SHP77 (cell line): ENCODE measurements around the gene SLC22A5.
A peak's percentile ranks its signal among the peaks of the same experiment; 100 is the strongest.
"Not testable (repeated sequence)": the region's sequence is repeated elsewhere in the genome, so short reads cannot be mapped to it uniquely, and the experiment has no call there.

Experiments
- DNase-seq, 2 experiments: peaks; one replicate each; lab custom pipeline; 2025; lab: John Stamatoyannopoulos, UW

Gene SLC22A5

DNA sequence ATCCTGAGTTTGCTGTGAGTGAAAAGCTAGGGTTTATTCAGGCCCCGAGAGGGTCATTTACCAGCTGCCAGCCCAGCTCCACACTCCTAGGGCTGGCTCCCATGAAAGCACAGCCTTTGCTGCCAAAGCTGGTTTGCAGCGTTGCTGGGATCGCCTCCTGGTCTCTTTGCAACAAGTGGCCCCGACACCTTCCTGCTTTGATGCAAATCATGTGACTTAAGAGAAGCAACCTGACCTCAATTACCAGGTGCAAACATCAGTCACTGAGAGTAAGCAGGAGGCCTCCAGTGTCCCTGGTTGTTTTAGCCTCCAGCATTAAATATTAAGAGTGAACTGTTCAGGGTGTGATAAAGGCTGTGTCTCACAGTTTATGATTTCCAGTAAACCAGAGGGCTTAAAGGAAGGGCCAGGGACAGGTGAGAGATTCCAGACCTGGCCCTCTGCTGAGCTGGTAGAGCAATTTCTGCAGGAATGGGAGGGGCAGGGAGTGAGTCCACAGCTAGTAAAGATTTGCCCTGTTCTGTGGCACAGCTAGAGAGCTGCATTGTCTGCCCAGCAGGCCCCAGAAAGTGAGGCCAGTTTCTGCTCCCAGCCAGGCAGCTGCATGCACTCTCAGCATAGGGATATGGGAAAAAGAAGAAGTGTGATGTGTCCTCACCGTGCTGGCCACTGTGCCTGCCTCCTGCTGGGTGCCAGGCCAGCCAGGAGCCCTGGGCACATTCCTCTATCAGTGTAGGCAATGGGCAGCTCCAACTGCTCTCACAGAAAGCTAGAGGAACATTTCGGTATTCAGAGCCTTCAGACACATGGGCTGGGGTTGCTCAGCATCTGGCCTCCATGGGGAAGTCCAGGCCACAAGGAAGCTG is 58.0 kb downstream of the SLC22A5 start:
- peak; percentile 14 to 73 for DNase-seq

GRCh38 chr5:132428147-132428482 is 58.6 kb downstream of the SLC22A5 start:
- DNase-seq, result no peak

DNA sequence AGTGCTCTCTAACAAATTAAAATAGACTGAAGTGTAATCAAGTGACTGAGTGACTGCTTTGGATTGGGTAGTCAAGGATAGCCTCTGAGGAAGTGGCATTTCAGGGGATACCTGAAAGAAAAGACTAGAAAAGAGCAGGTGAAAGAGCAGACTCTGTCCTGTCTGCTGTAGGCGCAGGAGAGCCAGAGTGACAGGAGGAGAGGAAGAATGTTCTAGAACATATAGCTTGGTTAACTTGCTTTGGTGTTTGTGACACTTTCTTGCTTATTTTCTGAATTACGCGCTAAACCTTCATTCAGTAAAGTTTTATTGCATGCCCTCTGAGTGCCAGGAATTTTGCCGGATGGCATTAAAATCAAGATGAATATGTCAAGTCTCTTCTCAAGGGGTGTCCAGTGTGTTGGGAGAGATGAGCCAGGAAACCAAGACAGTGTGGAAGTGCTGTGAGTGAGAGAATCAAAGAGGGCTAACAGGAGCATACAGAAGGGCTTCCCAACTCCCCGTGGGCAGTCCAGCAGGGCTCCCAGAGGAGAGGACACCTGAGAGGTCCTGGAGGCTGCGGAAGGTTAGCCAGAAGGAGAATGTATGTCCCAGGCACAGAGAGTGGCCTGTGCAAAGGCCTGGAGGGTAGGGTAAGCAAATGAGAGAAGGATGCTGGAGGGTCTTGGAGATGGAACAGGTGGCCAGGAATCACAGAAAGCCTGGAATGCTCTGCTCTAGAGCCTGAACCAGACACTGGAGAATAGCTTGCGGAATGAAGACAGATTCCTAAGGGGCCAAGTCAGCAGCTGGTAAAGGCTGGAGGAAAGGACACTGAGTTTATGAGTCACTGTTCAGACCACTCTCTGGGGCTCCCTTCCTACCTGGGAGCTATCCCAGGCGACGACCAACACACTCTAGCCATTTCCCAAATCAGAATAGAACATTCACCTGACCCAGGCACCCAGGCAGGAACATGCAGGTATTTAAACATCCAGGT is 59.3 kb downstream of the SLC22A5 start:
- DNase-seq, result no peak

DNA sequence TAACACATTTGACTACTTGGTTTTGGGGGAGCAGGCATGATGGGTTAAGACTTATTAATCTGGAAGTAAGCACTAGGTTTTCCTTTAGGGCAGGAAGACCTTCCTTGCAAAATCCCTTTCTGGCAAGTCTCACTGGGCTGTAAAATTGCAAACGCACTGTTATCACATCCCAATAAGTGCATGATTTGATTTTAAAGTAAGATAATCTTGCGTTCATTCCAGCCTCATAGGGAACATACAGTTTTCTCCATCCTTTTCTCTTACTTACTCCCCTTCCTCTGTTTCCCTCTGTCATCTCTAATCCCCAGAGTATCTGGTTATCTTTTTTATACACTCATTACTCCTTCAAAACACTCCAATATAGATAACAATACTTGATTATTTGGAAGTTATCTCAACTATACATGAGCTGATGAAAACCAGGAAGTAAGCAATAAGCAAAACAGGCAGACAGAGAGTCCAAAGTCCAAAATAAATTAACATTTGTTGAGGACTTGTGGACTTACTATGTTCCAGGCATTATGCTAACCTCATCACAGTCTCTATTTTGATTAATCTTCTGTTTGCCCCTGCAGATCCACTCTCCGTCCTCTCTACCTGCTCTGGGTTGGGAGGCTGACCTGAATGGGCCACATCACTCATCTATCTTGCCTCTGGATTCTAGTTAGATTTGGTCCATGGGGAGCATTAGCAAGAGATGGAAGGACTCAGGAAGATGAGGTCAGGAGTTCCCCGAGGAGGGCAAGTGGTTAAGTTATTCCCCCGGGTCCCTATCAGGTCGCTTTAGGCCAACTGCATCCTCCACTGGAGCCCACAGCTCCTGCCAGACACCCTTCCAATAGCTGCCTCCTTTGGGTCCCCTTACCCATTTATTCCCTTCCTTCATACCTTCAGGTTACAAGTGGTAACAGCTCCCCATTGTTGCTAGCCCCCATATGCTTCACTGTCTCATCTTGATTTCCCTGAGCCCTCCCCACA is 60.2 kb downstream of the SLC22A5 start:
- DNase-seq, result no peak

DNA sequence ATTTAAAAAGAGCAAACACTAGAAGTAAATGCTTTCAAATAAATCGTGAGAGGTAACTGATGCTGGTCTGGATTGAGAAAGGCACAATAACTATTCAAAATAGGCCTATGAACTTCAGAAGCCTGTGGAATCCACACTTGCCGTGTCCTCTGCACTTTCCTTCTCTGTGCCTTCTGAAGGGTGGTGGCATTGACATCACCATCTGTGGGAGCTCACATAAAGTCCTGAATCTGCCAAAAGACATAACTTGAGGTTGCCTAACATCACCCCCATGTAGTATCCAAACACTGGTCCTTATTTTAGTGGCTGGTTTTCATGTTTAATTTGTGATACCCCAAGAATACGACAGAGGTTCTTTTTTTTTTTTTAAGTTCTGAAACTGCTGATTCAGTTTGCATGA is 61.2 kb downstream of the SLC22A5 start:
- no peak for DNase-seq

DNA sequence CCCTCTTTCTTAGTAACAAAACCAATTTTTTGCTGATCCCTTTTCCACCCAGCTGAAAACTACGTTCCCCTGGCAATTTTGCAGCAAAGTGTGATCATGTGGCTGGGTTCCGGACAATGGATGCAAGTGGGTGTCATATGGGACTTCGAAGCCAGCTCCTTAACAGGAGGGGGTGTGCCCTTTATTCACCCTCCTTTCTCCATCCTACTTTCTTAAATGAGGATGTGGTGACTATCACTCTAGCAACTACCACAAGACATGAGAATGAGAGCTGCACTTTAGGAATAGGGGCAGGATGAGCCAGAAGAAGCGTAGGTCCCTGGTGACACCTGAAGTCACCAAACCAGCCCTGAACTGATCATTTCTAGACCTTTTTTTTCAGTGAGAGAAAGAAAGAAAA is 62.1 kb downstream of the SLC22A5 start:
- no peak for DNase-seq

GRCh38 chr5:132433141-132433540 is 63.6 kb downstream of the SLC22A5 start:
- no peak for DNase-seq

DNA sequence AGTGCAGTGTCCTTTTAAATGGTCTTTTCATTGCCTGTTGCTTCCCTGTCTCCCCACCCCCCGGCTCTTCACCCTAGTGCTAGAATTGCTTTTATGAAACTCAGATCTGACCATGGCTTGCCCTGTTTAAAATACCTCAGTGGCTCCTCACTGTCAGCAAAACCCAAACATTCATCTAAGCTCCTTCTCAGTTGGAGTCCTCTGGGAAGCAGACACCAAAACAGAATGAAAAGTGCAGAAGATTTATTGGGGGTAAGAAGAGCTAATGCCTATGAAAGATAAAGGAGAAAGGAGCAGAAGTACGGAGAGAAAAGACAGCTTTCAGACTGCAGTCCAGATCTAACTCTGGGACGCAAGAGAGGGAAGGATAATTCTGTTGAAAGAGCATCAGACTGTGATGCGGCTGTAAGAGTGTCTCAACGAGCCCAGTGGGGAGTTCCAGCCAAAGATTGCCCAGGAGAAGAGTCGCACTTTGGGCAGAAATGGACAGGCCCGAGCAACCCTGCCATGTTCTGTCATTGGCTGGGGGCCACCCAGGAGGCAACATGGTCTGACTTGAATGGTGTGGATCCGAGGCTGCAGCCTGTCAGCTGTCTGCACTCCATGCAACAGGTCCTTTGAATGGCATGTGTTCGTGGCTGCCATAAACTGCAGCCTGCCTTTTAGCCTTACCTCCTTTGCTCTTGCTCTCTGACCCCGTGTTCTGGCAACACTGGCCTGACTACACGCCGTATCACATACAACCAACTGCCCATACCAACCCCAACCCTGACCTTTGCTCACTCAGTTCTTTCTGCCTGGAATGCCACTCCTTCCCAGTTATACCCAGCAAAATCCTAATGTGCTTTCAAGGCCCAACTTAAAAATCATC is 65.1 kb downstream of the SLC22A5 start:
- no peak for DNase-seq

DNA sequence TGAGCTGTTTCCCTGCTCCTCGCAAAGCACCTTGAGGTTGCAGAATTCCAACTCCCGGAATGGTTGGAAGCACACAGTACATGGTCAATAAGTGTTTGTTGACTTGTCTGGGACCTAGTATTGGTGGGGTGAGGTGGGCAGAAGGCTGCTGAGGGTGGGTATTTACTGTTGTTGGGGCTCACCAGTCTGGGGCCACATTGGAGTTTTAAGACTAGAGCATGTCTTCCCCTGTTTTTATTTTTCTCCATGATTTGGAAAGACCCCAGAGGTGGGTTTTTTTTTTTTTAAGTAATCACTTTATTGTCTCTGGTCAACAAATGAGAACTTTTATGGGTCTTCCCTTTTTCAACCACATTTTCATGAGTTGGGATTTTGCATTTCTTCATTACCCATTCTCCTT is 65.9 kb downstream of the SLC22A5 start:
- no peak for DNase-seq

DNA sequence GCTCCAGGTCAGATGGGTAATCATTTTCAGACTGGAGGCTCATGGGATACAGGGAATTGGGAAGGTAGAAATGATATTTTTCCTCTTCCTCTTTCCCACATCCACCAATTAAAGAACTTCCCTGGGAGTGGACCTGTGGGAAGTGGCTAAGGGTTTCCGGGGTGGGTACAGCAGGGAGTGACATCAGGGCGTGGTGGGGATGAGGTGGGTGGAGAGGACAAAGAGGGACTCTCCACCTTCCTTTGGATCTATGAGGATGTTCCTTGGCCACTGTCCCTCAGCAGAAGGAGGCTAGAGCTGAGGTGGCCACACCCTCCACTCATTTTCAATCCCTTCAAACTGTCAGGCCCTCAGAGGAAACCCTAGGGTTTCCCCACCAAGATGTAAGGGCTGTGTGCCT is 66.4 kb downstream of the SLC22A5 start:
- DNase-seq, result no peak

DNA sequence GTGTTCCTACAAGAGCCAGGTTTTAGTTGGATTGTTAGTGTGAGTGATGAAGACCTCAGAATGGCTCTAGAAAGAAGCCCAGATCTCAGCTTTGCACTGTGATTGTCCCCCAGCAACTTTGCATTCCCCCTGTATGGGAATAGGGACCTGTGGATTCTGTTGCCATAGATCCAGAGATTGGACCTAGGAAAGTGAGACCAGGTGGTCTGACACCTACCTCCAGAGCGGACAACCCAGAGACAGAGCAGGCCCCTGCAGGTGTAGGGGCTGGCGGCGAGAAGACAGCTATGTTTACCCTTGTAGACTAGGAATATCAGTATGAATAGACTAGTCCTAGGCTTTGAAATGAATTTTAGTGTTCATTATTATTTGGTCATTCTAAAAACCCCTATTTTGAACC is 67.4 kb downstream of the SLC22A5 start:
- DNase-seq, result no peak

- DNase-seq, result no peak
Measured at GRCh38 chr5:132437604-132438266, 68.2 kb downstream of the SLC22A5 start.

GRCh38 chr5:132438267-132438645 is 68.7 kb downstream of the SLC22A5 start:
- DNase-seq, result not testable (repeated sequence)

DNA sequence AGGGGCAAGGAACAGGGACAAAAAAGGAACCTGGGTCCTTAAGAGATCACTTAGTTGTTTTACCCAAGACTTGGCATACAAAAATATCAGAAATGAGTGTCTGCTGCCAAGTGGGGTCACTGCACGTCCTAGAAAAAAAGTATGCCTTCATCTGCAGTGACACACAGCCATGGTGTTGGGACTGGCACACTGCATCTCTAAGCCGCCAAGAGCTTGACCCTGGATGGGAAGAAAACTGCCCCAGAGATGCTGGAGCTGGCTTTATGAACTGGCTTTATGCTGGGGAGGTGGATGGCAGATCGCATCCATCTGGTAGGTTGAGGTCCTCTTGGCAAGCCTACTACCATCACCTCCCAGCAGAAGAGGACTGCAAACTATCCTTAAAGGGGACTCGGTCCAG is 69.4 kb downstream of the SLC22A5 start:
- no peak for DNase-seq

DNA sequence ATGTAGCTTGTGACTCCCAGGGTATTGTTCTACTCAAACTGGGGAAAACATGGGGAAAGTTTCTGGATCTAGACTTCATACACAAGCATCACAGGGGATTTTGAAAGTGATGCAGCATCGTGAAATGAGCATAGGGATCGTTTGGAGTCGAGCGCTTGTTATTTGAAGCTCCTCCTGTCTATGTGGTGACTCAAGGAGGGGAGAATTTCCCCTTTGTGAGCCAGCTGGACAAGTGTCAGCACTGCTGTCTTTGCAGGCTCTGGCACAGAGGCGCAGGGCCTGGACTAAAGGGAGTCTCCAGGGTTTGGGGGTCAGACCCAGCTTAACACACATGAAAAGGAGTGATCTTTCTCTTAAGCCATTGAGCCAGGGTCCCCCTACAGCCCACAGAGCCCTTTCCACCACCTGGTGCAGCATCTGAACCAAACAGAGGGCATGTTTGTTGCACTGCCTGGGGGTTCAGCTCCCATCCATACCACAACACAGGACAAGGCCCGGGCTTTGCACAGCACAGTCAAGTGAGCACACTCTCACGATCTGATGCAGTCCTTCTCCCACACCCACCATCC is 70.1 kb downstream of the SLC22A5 start:
- no peak for DNase-seq

- no peak for DNase-seq
Measured at GRCh38 chr5:132444061-132444460, 74.6 kb downstream of the SLC22A5 start.
